GM21360 (cell line): Measurements from ENCODE around the gene RABGGTA.

Source experiments
- ATAC-seq: cut with Tn5 transposase; IDR thresholded peaks from one replicate; pipeline ENCODE4 v1.9.1; 2021; ENCODE audit warnings: mild to moderate bottlenecking, moderate library complexity; ENCODE audit not compliant: unreplicated experiment

RABGGTA gene, protein sequence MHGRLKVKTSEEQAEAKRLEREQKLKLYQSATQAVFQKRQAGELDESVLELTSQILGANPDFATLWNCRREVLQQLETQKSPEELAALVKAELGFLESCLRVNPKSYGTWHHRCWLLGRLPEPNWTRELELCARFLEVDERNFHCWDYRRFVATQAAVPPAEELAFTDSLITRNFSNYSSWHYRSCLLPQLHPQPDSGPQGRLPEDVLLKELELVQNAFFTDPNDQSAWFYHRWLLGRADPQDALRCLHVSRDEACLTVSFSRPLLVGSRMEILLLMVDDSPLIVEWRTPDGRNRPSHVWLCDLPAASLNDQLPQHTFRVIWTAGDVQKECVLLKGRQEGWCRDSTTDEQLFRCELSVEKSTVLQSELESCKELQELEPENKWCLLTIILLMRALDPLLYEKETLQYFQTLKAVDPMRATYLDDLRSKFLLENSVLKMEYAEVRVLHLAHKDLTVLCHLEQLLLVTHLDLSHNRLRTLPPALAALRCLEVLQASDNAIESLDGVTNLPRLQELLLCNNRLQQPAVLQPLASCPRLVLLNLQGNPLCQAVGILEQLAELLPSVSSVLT

DNA sequence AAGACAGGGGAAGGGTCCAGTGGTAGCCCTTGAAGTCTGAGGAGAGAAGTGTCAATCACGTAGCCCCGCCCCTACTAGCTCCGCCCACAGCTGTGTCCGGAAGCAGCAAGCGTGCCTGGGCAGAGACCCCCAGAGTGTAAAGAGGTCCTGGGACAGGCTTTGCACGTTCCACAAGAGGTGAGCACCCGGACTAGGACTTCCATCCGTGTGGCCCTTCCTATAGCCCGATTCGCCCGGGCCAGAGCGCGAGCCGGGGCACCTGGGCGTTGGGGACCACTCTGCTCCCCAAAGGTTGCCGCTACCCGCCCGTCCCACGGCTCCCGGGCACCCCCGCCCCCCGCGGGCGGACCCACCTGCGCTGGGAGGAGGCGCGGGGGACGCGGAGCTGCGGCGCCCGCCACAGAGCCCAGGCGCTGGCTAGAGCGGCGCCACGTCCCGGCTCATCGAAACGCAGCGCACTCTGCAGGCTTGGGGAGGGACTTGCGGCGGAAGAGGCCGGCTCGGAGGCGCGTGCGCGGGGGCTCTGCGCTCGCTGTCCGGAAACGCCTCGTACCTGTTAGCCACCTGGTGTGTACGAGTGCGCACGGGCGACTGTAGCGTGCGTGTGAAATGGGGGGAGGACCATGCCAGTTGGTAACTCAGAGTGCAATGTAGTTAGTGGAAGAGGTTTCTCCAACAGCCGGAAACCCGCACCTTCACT is at the start of gene RABGGTA:
RABGGTA (minus strand) TSS at position 464 of the 700 bp plus-strand sequence. CDS start 482 bp downstream, outside the sequence.
- ATAC-seq, result peak; percentile 78

DNA sequence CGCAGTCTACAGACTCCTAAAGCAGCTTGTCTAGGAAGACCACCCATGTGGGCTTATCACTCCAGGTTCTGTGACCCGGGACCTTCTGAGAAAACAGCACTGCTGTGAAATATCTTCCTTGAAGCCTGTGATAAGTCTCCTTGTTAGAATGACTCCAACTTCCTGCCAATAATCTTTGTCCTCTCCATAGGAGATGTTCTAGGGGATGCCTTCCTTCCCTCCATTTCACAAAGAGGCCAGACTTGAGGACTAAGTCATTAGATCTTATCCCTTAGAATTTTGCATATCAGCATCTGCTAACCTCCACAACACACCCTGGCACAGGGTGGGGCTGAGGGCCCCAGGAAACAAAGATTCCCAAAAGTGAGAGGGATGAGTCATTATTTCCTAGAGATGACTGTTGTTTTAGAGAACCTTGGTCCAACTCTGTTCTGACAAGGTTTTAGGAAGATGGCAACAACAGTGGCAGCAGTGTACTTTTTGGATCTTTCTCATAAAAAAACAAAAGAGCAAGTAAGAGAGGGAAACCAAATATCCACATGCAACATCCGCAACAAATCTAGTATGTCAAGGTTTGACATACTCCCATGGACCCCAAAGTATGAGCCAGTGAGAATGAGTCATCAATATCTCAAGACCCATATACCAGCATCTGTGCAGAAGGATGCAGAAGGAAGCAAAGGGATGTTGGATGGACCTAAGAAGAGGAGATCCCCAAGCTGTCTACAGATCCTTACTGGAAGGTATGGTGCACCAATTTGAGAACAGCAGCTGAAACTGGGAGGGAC is 45.9 kb upstream of the RABGGTA start:
- ATAC-seq, result no peak

DNA sequence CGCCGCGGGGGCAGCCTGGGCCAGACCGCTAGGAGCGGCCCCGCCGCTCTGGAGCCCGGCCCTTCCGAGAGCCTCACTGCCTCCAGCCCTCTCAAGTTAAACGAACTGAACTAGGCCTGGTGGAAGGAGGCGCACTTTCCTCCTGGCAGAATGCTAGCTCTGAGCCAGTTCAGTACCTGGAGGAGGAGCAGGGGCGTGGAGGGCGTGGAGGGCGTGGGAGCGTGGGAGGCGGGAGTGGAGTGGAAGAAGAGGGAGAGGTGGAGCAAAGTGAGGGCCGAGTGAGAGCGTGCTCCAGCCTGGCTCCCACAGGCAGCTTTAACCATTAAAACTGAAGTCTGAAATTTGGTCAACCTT is 45.2 kb upstream of the RABGGTA start:
- ATAC-seq, result no peak

DNA sequence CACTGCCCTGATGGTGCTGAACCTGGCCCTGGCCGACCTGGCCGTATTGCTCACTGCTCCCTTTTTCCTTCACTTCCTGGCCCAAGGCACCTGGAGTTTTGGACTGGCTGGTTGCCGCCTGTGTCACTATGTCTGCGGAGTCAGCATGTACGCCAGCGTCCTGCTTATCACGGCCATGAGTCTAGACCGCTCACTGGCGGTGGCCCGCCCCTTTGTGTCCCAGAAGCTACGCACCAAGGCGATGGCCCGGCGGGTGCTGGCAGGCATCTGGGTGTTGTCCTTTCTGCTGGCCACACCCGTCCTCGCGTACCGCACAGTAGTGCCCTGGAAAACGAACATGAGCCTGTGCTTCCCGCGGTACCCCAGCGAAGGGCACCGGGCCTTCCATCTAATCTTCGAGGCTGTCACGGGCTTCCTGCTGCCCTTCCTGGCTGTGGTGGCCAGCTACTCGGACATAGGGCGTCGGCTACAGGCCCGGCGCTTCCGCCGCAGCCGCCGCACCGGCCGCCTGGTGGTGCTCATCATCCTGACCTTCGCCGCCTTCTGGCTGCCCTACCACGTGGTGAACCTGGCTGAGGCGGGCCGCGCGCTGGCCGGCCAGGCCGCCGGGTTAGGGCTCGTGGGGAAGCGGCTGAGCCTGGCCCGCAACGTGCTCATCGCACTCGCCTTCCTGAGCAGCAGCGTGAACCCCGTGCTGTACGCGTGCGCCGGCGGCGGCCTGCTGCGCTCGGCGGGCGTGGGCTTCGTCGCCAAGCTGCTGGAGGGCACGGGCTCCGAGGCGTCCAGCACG is 44.6 kb upstream of the RABGGTA start:
- ATAC-seq, result no peak

DNA sequence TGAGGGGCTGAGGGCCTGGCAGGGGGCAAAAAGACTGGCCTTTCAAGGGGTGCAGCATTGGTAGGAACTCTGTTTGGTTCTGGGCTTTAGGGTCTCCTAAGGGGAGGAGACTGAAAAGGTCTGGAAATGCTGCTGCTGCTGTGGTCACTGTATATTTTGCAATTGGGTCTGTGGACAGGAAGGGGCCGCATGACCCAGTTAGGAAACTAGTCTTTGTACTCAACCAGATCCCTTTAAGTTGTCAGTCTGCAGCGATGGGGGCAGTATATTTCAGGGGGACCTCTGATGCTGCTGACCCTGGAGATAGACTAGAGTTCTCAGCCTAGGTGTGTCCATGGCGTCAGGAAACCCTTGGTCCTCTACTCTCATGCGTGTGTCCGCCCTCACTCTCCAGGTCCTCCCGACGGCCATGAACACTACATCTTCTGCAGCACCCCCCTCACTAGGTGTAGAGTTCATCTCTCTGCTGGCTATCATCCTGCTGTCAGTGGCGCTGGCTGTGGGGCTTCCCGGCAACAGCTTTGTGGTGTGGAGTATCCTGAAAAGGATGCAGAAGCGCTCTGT is 43.9 kb upstream of the RABGGTA start:
- ATAC-seq, result no peak

DNA sequence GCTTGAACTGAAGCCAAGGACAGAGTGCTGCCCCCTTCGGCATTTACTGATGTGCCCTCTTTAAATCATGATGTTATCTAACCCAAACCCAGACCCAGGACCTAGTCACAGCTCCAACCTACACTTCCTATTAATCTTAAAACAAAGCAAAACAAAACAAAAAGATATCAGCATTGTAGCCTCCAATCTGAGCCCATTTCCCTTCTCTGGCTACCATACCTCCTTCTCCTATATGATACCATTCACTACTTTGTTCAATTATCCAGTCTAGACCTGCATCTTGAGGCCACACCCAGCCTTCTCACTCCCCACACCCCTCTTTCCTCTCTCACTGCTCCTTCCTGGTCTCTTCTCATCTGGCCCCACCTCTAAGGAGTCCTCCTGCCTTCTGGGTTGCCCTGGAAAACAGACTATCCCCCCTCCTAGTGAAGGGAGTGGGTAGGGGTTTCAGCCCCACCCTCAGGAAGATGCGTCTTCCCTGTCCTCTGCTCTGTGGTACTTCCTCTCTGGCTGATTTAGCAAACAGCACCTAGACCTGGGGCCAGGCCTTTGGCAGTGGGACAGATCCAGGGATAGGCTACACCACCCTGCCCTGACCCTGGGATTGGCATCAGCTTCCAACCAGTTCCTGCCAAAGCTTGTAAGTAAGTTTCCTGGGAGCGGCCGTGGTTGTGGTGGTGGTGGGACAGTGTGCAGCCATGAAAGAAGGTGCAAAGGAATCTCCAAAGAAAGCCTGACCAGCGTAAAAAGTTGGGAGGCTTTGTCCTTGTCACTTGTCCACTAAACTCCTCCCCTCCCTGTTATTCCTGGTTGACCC is 43.2 kb upstream of the RABGGTA start:
- no peak for ATAC-seq

DNA sequence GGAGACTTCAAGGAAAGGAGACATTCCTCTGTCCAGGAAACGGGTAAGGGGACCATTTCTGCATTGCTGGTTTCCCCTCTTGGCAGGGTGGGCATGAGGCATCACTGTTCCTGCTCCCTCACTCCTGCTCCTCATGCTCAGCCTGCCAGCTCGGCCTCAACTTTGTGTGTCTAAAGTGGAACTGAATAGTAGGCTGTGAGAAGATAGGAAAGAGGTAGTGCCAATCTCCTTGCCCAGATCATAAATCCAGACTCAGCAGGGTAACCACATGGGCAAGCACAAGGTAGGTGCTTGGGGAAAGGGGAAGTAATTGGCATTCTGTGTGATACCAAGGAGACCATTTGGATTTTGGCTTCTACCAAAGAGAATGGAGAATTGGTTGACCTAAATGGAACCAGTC is 42.5 kb upstream of the RABGGTA start:
- ATAC-seq, result no peak

DNA sequence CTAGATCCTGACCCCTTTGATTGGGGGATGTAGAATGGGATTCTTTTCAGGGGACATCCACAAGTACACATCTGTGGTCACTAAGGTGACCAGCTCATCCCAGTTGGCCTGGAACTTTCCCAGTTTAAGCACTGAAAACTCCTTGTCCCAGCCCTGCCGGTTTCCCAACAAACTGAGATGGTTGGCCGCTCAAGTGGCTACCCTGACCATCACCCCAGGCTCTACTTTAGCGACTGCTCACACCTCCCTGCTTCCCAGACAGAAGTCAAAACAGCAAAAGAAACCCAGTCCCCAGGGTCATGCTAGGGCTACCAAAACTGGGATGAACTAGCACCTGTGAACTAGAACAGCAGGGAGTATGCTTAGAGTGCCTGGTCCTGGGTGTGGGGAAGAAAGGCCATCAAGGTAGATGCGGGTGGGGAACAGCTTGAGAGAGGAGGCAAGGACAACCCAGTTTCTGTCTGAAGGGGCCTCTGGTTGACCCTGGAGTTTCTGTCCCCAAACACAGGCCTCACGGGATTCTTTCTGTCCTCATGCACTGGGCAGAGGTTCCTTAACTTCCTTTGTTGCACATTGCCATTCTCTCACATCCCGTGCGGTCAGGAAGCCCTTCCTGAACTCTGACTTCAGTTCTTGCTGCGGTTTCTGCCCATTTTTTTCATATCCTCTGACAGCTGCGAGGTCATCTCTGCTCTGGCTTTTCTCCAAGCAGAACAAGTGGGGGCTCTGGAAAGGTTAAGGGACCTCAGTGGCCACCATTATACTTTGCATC is 41.5 kb upstream of the RABGGTA start:
- no peak for ATAC-seq

DNA sequence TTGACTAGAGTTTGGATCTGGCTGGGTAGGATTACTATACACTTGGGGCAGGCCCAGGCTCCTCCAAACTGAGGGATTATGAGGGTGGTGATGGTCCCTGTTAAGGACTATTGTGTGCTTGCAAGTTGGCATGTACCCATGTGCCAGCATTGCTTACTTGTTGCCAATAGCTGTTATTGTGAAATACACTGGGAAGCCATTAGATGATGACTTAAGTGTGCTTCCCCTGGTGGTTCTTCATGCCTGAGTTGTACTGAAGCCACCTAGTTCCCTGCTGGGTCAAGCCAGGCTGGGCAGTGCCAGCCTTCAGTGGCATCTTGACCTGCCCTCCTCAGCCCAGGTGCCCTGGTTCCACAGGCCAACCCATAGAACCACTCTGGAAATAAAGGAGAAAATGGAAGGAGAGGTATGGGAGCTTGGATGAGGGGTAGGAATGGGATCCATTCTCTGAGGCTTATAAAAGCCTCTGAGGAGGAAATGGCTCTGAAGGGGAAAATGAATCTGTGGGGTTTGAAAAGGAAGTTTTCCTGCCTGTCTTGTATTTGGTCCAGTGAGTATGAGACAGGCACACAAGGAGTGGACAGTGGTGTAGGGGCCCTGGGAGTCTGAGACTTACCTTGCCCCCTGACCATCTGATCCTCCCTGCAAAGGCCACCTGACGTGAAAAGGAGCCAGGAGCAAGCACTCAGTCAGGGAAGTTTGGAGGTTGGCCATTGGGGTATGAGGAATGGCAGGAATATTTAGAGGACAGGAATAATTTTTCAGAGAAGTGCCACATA is 40.6 kb upstream of the RABGGTA start:
- no peak for ATAC-seq

DNA sequence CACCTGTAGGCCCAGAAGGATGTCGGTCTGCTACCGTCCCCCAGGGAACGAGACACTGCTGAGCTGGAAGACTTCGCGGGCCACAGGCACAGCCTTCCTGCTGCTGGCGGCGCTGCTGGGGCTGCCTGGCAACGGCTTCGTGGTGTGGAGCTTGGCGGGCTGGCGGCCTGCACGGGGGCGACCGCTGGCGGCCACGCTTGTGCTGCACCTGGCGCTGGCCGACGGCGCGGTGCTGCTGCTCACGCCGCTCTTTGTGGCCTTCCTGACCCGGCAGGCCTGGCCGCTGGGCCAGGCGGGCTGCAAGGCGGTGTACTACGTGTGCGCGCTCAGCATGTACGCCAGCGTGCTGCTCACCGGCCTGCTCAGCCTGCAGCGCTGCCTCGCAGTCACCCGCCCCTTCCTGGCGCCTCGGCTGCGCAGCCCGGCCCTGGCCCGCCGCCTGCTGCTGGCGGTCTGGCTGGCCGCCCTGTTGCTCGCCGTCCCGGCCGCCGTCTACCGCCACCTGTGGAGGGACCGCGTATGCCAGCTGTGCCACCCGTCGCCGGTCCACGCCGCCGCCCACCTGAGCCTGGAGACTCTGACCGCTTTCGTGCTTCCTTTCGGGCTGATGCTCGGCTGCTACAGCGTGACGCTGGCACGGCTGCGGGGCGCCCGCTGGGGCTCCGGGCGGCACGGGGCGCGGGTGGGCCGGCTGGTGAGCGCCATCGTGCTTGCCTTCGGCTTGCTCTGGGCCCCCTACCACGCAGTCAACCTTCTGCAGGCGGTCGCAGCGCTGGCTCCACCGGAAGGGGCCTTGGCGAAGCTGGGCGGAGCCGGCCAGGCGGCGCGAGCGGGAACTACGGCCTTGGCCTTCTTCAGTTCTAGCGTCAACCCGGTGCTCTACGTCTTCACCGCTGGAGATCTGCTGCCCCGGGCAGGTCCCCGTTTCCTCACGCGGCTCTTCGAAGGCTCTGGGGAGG is 39.5 kb upstream of the RABGGTA start, which contains the start of gene LTB4R:
LTB4R (plus strand) TSS at position 857 of the 959 bp plus-strand sequence. CDS start 4,150 bp downstream, outside the sequence.
- ATAC-seq, result no peak

DNA sequence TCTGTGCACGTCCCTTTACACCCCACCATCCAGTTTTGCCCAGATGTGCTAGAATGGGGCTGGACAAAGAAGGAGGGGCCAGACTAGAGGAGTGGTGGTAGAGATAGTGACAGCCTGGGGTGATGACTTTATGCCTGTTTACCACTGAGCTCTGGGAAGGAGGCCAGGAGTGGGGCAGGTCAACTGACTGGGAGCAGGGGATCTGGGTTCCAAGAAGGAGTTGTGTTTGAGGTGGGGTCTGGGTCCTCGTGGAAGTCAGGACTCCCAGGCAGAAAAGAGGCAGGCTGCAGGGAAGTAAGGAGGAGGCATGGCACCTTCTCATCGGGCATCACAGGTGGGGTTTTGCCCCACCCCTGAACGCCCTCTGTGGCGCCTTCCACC is 38.9 kb upstream of the RABGGTA start:
- no peak for ATAC-seq

DNA sequence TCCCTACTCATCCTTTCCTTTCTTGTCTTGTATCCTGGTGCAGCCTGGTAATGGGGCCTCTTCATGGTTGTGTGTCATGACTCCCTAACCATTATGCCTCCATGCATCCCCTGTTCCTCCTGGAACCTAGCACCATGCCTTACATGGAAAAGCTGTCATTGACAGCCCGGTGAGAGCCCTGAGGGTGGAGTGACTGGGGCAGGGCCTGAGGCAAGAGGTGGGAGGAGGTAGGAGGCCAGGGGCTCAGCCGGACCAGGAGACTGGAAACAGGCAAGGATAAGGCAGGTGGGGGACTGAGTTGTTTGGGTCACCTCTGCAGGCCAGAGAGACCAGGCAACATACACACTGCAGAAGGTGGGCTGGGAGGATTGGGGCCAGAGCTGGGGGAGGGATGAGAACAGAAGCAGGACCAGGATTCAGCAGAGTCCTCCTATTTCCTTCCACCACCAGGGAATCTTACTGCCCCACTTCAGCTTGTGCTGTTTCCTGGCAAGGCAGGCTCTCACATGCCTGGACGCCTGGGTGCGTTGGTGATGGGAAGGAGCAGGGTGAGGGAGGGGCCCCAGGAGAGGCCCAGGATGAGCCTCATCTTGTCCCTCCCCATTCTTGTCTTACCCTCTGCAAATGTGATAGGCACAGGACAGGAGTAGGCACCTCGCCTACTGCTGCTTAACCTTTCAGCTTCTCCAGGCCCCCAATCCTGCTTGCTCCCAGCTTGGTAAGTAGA is 38.3 kb upstream of the RABGGTA start, which contains the start of gene LTB4R2:
LTB4R2 (plus strand) TSS at position 603 of the 727 bp plus-strand sequence. CDS start 525 bp downstream, outside the sequence.
- ATAC-seq, result no peak

DNA sequence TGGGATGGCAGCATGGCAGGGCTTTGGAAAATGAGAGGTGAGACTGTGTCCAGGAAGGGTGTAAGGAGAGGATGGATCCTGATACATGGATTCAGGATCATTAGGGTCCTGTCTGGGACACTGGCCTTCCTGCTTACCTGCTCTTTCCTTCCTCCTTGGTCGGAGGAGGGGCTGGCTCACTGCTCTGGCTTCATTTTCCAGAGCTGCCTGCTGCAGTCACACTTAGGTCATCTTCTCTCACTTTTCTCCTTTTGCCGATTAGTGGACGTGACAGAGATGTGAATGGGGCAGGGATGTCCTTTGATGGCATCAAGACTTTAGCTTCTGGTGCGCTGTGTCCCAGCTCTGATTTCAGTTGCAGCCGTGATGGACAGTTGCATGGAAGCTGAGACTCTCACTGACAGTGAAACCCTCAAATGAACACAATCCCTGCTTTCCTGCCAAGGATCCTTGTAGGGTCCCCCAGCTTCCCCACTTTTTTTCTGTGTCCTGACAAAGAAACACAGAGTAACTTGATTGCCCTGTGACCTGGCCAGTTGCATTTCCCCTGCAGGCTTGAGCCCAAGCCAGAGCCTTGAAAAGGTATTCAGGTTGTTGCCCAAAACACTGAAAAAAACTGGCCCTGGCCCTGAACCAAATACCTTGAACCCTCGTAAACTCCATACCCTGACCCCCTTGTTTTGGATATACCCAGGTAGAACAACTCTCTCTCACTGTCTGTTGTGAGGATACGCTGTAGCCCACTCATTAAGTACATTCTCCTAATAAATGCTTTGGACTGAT is 37.1 kb upstream of the RABGGTA start:
- ATAC-seq, result no peak

DNA sequence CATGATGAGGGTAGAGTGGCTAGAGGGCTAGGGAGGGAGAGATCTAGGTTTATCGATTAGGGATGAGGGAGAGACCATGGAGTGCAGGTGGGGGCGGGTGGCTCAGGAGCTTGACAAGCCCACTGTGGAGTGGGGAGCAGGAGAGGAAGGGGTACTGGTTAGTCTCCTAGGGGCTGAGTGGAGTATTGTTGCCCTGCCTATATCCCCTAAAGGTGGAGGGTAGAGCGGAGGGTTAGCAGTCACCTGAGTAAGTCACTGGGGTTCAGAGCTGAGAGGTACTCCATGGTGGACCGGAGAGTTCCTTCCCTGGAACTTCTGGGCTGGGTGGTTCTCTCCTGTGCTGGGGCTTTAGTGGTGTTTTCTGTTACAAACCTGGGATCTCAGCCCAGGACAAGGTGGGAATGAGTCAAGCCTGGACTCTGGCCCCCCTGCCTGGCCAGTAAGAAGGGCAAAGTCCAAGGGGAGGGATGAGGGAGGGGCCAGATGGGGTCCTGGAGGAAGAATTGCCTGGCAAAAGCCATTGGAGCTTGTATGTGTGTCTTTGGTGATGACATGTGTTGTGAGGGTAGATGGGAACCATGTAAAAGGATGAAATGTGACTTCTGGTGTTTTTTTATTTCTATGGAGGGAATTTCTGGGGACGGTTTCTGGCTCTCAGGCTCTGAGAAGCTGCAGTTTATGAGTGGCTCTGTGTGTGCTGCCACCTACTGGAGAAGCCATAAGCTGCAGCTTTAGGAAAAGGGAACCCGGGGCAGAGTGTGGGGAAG is 36.4 kb upstream of the RABGGTA start, which contains the start of gene CIDEB:
CIDEB (minus strand) TSS at position 403 of the 767 bp plus-strand sequence; CDS start at position 284, 119 bp downstream.
- ATAC-seq, result peak; percentile 46
